Esophagus squamous epithelium (tissue), 4 donors: ENCODE measurements around the gene PGLYRP4.

ENCODE experiments used
- POLR2A ChIP-seq, 4 donors: fragments of 450-650 bp; IDR thresholded peaks; one replicate each; pipeline ENCODE4 v1.6.1; 2017; ENCODE audit warnings: antibody characterized with exemption in 4 of 4, mild to moderate bottlenecking in 4 of 4, moderate library complexity in 3 of 4
- TF ChIP-seq, protein P1 (sequence below), 6 experiments: fragments of 450-650 bp in 4 of 6; fragments of 200-600 bp in 2 of 6; sonication (generic) in 2 of 6; IDR thresholded peaks; one replicate each; pipeline ENCODE4 v1.5.1; 2016 to 2019; ENCODE audit warnings: antibody characterized with exemption in 6 of 6, mild to moderate bottlenecking in 4 of 6, moderate library complexity in 4 of 6

DNA sequence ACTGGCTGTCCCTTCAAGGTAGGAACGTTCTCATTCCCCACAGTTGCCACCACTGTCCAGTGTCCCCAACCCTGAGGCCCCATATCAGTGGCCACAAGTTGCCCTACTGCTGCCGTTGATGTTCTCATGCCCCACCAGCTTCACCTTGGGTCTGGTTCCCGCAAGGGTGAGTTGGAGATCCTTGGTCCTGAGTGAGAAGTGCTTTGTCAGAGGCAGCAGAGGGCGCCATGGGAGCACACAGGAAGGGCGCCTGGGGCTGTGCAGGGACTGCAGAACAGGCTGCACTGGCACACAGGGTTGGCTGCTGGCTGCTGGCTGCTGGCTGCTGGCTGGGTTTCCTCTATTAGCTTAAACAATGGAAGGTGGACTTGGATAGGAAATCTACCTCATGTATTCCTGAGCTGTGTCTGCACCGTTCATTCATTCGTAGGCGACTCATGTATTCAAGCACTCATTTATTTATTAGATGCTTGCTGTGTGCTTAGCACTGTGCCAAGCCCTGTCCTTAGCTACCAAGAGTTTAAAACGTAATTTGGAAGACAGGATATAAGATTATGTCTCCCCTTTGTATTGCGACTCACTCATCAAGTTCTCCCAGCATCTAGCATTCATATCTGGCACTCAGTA is 6.9 kb upstream of the PGLYRP4 start:
- TF ChIP-seq, protein P1, sequence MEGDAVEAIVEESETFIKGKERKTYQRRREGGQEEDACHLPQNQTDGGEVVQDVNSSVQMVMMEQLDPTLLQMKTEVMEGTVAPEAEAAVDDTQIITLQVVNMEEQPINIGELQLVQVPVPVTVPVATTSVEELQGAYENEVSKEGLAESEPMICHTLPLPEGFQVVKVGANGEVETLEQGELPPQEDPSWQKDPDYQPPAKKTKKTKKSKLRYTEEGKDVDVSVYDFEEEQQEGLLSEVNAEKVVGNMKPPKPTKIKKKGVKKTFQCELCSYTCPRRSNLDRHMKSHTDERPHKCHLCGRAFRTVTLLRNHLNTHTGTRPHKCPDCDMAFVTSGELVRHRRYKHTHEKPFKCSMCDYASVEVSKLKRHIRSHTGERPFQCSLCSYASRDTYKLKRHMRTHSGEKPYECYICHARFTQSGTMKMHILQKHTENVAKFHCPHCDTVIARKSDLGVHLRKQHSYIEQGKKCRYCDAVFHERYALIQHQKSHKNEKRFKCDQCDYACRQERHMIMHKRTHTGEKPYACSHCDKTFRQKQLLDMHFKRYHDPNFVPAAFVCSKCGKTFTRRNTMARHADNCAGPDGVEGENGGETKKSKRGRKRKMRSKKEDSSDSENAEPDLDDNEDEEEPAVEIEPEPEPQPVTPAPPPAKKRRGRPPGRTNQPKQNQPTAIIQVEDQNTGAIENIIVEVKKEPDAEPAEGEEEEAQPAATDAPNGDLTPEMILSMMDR (IDR thresholded peaks at IDR 0.05): peak; percentile 16 to 88 (median 71)
- no peak for TF ChIP-seq POLR2A (IDR thresholded peaks at IDR 0.05)
